OCI-LY7 (cell line): ENCODE data around the gene KIF16B.

Experiments used
- EZH2phosphoT487 ChIP-seq: fragments of 200-600 bp; sonication (generic); IDR thresholded peaks from 2 replicates; pipeline ENCODE4 v1.6.1; 2018; ENCODE audit warnings: low read depth, borderline replicate concordance, mild to moderate bottlenecking, mixed run types, antibody characterized with exemption, low read length, moderate library complexity, mixed read lengths
- TF ChIP-seq, protein P1 (sequence below): fragments of 200-600 bp; sonication (generic); conservative IDR thresholded peaks from 2 replicates; pipeline ENCODE4 v1.5.1; 2014; ENCODE audit warnings: mild to moderate bottlenecking, antibody characterized with exemption, low read length, moderate library complexity, mixed read lengths

DNA sequence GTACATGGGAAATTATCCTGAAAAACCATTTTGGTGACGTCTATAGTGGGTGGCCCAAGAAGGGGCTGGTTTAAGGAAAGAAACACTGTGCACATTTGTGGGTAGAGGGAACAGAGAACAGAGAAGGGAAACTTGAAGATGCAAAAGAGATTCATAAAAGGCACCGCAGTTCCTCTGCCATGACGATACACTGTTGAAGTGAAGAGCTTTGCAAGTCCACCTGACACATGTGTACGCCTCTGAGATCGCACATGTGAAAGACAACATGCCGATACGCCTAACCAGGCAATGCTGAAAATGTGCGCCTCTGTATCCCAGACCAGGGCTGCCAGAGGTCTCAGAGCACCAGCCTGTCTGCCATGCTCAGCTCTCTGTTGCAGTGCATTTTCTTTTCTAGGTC, 180.9 kb downstream of the KIF16B start:
- TF ChIP-seq, protein P1, sequence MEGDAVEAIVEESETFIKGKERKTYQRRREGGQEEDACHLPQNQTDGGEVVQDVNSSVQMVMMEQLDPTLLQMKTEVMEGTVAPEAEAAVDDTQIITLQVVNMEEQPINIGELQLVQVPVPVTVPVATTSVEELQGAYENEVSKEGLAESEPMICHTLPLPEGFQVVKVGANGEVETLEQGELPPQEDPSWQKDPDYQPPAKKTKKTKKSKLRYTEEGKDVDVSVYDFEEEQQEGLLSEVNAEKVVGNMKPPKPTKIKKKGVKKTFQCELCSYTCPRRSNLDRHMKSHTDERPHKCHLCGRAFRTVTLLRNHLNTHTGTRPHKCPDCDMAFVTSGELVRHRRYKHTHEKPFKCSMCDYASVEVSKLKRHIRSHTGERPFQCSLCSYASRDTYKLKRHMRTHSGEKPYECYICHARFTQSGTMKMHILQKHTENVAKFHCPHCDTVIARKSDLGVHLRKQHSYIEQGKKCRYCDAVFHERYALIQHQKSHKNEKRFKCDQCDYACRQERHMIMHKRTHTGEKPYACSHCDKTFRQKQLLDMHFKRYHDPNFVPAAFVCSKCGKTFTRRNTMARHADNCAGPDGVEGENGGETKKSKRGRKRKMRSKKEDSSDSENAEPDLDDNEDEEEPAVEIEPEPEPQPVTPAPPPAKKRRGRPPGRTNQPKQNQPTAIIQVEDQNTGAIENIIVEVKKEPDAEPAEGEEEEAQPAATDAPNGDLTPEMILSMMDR, result no peak
- TF ChIP-seq EZH2phosphoT487, result no peak
